OCI-LY3 (cell line): ENCODE data around the gene GRIN1.

Source experiments
- CTCF ChIP-seq: fragments of 200-600, 300-600 bp; sonication (generic); IDR thresholded peaks from 2 replicates; pipeline ENCODE4 v1.5.1; 2014; ENCODE audit warnings: antibody characterized with exemption, low read length, low read depth
- EZH2phosphoT487 ChIP-seq: fragments of 200-600 bp; shearing (Covaris generic); IDR thresholded peaks from 2 replicates; pipeline ENCODE4 v1.6.1; 2018; ENCODE audit warnings: antibody characterized with exemption, mixed run types, low read depth

GRCh38 chr9:137164370-137165249, 25.7 kb downstream of the GRIN1 start:
- TF ChIP-seq CTCF (no peak), EZH2phosphoT487 (no peak)
